Parathyroid adenoma (tissue), 2 donors: Measurements from ENCODE around the gene BRAF.
"Not testable (repeated sequence)": the region's sequence is repeated elsewhere in the genome, so short reads cannot be mapped to it uniquely, and the experiment has no call there.

Experiments
- H2AFZ ChIP-seq: fragments of 300-600 bp; sonication (generic); one replicate; pipeline ENCODE4 v1.7.0; 2017; ENCODE audit warnings: antibody characterized with exemption, mild to moderate bottlenecking
- H3K27ac ChIP-seq: fragments of 300-600 bp; sonication (generic); one replicate; pipeline ENCODE4 v1.7.0; 2017
- H3K27me3 ChIP-seq: fragments of 300-600 bp; sonication (generic); one replicate; pipeline ENCODE4 v1.7.0; 2017; ENCODE audit warnings: low read length; ENCODE audit not compliant: control insufficient read depth, insufficient read depth
- H3K36me3 ChIP-seq: fragments of 300-600 bp; sonication (generic); one replicate; pipeline ENCODE4 v1.7.0; 2017; ENCODE audit warnings: low read length; ENCODE audit not compliant: control insufficient read depth, insufficient read depth
- H3K4me1 ChIP-seq: fragments of 300-600 bp; sonication (generic); one replicate; pipeline ENCODE4 v1.7.0; 2017; ENCODE audit warnings: control low read depth
- H3K4me2 ChIP-seq: fragments of 300-600 bp; sonication (generic); one replicate; pipeline ENCODE4 v1.7.0; 2017; ENCODE audit warnings: low read length
- H3K4me3 ChIP-seq: fragments of 300-600 bp; sonication (generic); one replicate; pipeline ENCODE4 v1.7.0; 2017; ENCODE audit warnings: low read depth, low read length
- H3K79me2 ChIP-seq: fragments of 300-600 bp; sonication (generic); one replicate; pipeline ENCODE4 v1.7.0; 2017; ENCODE audit warnings: control low read depth
- H3K9ac ChIP-seq: fragments of 300-600 bp; sonication (generic); one replicate; pipeline ENCODE4 v1.7.0; 2017; ENCODE audit warnings: mild to moderate bottlenecking
- H3K9me3 ChIP-seq: fragments of 300-600 bp; sonication (generic); one replicate; pipeline ENCODE4 v1.7.0; 2017; ENCODE audit warnings: low read length; ENCODE audit not compliant: control insufficient read depth
- CTCF ChIP-seq: fragments of 300-600 bp; sonication (generic); IDR thresholded peaks from one replicate; pipeline ENCODE4 v1.7.0; 2017; ENCODE audit warnings: antibody characterized with exemption, mild to moderate bottlenecking
- donor health status: primary hyperparathyroidism.

Gene BRAF

GRCh38 chr7:140918236-140918635, 6.5 kb downstream of the BRAF start:
- H3K4me2 ChIP-seq: no peak overlapping the region
- TF ChIP-seq CTCF: no peak
- peaks cover 55% of the 10 kb centered on the region for H3K79me2 ChIP-seq
- H3K4me3 ChIP-seq: no peak overlapping the region
- peaks cover 4% of the 10 kb centered on the region for H3K4me1 ChIP-seq
- H3K27me3 ChIP-seq: no peaks in the 10 kb centered on the region
- H3K27ac ChIP-seq: no peak overlapping the region
- H3K36me3 ChIP-seq: no peaks in the 10 kb centered on the region
- H3K9ac ChIP-seq: no peak overlapping the region
- H2AFZ ChIP-seq: no peak overlapping the region
- no peaks in the 10 kb centered on the region for H3K9me3 ChIP-seq

GRCh38 chr7:140917258-140917657, 7.5 kb downstream of the BRAF start:
- Histone ChIP-seq H3K27me3 (no peaks in the 10 kb centered on the region), H3K27ac (no peak overlapping the region), H3K4me2 (no peak overlapping the region), H3K4me3 (no peak overlapping the region), H3K9me3 (no peaks in the 10 kb centered on the region), H2AFZ (no peak overlapping the region), H3K36me3 (no peaks in the 10 kb centered on the region), H3K9ac (no peak overlapping the region), H3K79me2 (peaks cover 58% of the 10 kb centered on the region), H3K4me1 (peaks cover 8% of the 10 kb centered on the region)
- TF ChIP-seq CTCF: no peak

GRCh38 chr7:140915935-140916555, 8.7 kb downstream of the BRAF start:
- no peaks in the 10 kb centered on the region for H3K36me3 ChIP-seq
- H3K9me3 ChIP-seq: no peaks in the 10 kb centered on the region

GRCh38 chr7:140914083-140914482, 10.6 kb downstream of the BRAF start:
- no peak for TF ChIP-seq CTCF
- Histone ChIP-seq H3K9me3 (no peaks in the 10 kb centered on the region), H2AFZ (no peak overlapping the region), H3K4me2 (no peak overlapping the region), H3K27me3 (no peaks in the 10 kb centered on the region), H3K4me3 (no peak overlapping the region), H3K79me2 (peaks cover 64% of the 10 kb centered on the region), H3K36me3 (no peaks in the 10 kb centered on the region), H3K27ac (no peak overlapping the region), H3K4me1 (peaks cover 4% of the 10 kb centered on the region), H3K9ac (no peak overlapping the region)

More at GRCh38 chr7:140915935-140916555, 8.7 kb downstream of the BRAF start:
- peaks cover 63% of the 10 kb centered on the region for H3K79me2 ChIP-seq
- peak overlapping the region; percentile 20 for H3K9ac ChIP-seq
- no peak overlapping the region for H3K4me2 ChIP-seq
- no peaks in the 10 kb centered on the region for H3K27me3 ChIP-seq
- H2AFZ ChIP-seq: no peak overlapping the region
- no peak overlapping the region for H3K27ac ChIP-seq
- no peak for TF ChIP-seq CTCF
- H3K4me3 ChIP-seq: no peak overlapping the region
- H3K4me1 ChIP-seq: peaks cover 8% of the 10 kb centered on the region

- not testable (repeated sequence) for H3K4me3 ChIP-seq, H3K36me3 ChIP-seq, H3K9me3 ChIP-seq, H2AFZ ChIP-seq, H3K4me2 ChIP-seq, H3K27me3 ChIP-seq, H3K27ac ChIP-seq, H3K4me1 ChIP-seq, H3K9ac ChIP-seq
- peaks cover 62% of the 10 kb centered on the region for H3K79me2 ChIP-seq
Observed at GRCh38 chr7:140913596-140913928, 11.2 kb downstream of the BRAF start.
